Sigmoid colon (tissue), 4 donors: Measurements from ENCODE around the gene ASXL3.

Experiments
- CTCF ChIP-seq, 4 experiments: fragments of 450-650 bp in 3 of 4; fragments of 200-600 bp in 1 of 4; IDR thresholded peaks; one replicate each; pipeline ENCODE4 v1.5.1; 2016 to 2019; ENCODE audit warnings: antibody characterized with exemption in 4 of 4, mild to moderate bottlenecking in 3 of 4, moderate library complexity in 2 of 4
- POLR2A ChIP-seq, 2 donors: fragments of 450-650 bp; IDR thresholded peaks; one replicate each; pipeline ENCODE4 v1.6.1; 2016; ENCODE audit warnings: antibody characterized with exemption in 2 of 2, mild to moderate bottlenecking in 2 of 2, moderate library complexity in 2 of 2
- POLR2AphosphoS5 ChIP-seq, 4 donors: sonication (generic); formaldehyde crosslinking; IDR thresholded peaks; one replicate each; pipeline ENCODE4 v1.6.1; 2017; ENCODE audit warnings: antibody characterized with exemption in 4 of 4

DNA sequence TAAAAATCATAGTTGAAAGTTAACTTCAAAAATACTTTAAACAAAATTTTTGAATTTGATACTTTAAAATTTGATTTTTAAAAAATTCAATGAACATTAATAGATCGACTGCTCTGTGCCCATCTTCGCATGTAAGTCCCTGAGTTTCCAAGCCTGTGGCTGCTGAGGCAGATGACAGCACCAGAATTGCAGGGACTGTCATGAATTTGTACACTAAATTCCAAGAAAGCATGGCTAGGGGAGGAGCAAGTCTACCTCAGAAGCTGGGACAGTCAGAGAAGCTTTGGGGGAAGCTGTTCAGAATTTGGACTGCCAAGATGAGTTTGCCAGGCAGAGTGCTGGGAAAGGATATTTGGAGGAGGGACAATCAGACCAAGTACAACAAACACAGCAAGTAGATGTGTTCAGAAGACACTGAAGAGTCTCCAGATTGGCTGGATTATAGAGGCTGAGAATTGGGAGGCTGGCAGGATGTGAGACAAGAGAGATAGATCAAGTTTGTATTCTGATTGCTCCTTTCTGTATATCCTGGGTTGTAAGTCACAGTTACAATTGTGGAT is 79.0 kb downstream of the ASXL3 start:
- TF ChIP-seq CTCF (IDR thresholded peaks at IDR 0.05) (no peak), POLR2AphosphoS5 (IDR thresholded peaks at IDR 0.05) (no peak), POLR2A (IDR thresholded peaks at IDR 0.05) (no peak)
